Measurements from ENCODE around the gene CPVL. TPM values are rescaled to one million over a fixed set of nuclear protein-coding genes. Genes with fewer than 3 reads are reported as not detected.

Gene CPVL
- polyA plus RNA-seq, 3 donors from 2014 or later: 4.3 to 60.4 (median 35.4) TPM

DNA sequence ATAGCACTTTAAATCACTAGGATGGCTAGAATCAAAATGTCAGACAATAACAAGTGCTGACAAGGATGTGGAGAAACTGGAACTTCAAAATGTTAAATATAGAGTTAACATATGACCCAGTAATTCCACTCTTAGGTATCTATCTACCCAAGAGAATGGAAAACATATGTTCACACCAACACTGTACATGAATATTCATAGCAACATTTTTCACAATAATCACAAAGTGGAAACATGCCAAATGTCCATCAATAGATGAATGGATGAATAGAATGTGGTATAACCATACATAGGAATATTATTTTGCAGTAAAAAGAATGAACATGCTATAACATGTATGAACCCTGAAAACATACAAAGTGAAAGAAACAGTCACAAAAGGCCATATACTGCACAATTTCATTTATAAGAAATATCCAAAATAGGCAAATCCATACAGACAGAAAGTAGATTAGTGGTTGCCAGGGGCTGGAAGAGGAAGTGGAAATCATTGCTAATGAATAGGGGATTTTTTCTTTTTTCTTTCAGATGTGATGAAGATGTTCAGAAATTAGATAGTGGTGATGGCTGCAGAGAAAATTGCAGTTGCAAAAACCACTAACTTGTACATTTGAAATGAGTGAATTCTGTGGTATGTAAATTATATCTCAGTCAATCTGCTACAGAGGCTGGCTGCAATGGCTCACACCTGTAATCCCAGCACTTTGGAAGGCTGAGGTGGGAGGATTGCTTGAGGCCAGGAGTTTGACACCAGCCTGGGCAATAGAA, 93.0 kb downstream of the CPVL start:
- Mint-ChIP-seq H3K4me1 (peaks cover 0 to 8% of the 10 kb centered on the region in 2 donors), H3K27me3 (ENCODE audit: low read depth in 3 of 3) (peaks cover 0 to 2% (median 1%) of the 10 kb centered on the region in 3 donors), H3K9me3 (peaks cover under 1 to 4% (median 2%) of the 10 kb centered on the region in 6 donors), H3K27ac (peak overlapping the region in 2 of 6 donors; percentile 60 to 74), H3K4me3 (peak overlapping the region in 1 of 5 donors; percentile 10), H3K36me3 (peaks cover 0 to under 1% (median under 1%) of the 10 kb centered on the region in 3 donors)
- no peak for DNase-seq

DNA sequence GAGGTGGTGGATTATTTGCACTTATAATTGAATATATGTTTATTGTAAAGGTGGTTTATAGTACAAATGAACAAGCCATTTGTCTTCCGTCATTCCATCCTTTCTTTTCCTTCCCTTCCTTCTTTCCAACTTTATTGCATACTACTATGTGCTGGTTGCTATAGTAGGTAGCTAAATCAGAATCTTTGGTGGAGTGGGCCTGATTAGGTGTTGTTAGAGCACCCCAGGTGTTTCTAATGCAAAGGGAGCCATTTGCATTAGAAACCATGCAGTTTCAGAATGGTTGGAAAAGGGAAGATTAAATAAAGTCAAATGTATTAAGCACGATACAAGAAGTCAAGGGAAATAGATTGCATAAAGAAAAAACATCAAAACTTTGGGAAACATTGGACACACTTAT, 99.4 kb downstream of the CPVL start:
- H3K9me3 Mint-ChIP-seq: peaks cover 0 to 4% (median 0%) of the 10 kb centered on the region in 6 donors
- H3K4me1 Mint-ChIP-seq: no peaks in the 10 kb centered on the region
- peaks cover 0 to 3% (median 3%) of the 10 kb centered on the region in 3 donors for H3K27me3 Mint-ChIP-seq (ENCODE audit: low read depth in 3 of 3)
- DNase-seq: no peak
- no peak overlapping the region for H3K4me3 Mint-ChIP-seq
- no peaks in the 10 kb centered on the region for H3K36me3 Mint-ChIP-seq
- H3K27ac Mint-ChIP-seq: no peak overlapping the region

DNA sequence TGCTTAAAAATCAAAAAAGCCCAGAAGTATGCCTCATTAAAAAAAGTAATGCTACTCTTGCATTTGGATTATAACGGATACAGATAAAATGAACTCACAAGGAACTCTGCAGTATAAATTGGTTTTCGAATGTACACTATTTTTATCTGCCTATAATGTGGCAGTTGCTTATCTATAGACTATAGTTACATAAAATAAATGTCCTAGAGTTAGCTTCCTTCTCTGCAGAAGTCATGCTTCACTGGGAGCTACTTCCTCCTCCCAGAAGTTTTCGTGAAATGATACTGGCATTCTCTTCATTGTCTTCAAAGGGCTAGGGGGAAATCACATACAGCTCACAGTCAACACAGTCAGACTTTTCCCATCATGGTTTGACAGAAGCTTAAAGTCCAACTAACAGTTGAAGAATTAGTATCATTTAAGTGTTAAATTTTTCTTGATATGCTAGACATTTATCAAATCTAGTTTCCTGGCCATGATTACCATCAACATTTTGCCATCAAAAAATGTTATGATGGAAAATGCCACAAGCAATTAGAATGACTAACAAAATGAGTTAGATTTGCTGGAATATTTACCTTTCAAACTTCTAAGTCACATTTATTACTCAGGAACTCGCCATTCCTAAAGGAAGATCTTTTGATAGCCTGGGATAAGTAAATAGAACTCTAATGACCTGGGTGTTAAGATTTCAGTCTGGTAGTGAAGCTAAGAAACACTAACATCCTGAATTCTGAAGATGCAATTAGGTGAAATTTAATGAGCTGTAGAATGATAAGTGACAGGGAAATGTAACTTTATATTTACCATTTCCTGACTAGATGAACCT, 100.9 kb downstream of the CPVL start:
- Mint-ChIP-seq H3K36me3 (no peaks in the 10 kb centered on the region), H3K4me1 (no peaks in the 10 kb centered on the region), H3K4me3 (no peak overlapping the region), H3K27ac (no peak overlapping the region), H3K9me3 (peaks cover 0 to 2% (median 0%) of the 10 kb centered on the region in 6 donors), H3K27me3 (ENCODE audit: low read depth in 3 of 3) (peaks cover 0 to 5% (median 3%) of the 10 kb centered on the region in 3 donors)
- DNase-seq: no peak

DNA sequence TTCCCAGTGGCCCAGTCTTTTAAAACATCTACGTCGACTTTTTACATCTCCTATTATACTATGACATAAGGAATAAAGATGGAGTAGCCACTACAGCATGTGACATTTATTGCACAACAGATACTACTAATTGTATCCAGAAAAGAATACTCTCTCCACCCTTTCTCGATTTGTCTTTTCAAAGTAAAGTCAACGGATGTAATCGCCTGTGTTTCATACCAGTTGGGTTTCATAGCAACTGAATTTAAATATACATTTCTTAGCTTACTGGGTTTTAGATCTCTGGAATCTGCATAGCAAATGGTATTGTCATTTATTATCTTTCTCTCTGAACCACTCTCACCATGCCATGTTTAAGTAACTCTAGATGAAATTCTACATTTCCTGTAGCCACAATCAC, 101.8 kb downstream of the CPVL start:
- Mint-ChIP-seq H3K27ac (no peak overlapping the region), H3K36me3 (no peaks in the 10 kb centered on the region), H3K9me3 (peaks cover 0 to 2% (median 0%) of the 10 kb centered on the region in 6 donors), H3K27me3 (ENCODE audit: low read depth in 3 of 3) (peaks cover 0 to 5% (median 3%) of the 10 kb centered on the region in 3 donors), H3K4me3 (no peak overlapping the region), H3K4me1 (peaks cover 7 to 8% of the 10 kb centered on the region in 2 donors)
- no peak for DNase-seq

DNA sequence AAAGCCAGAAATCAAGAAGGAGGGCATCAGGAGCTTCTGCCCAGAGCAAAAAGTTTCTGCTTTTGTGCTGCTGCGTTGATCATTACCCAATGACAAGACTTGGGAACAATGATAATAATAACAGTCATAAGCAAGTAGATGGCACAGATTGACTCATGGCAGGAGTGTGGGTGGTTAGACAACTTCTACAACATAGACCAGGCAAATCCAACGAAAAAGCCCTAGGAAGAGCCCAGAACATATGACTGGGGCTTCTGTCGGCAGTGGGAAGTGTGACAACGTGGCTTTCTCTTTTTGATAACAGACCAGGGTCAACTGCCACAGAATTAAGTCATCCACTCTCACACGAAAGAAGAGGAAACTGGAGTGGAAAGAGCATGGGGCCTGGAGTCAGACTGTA, 102.8 kb downstream of the CPVL start:
- Mint-ChIP-seq H3K27me3 (ENCODE audit: low read depth in 3 of 3) (peaks cover 0 to 5% (median 3%) of the 10 kb centered on the region in 3 donors), H3K36me3 (no peaks in the 10 kb centered on the region), H3K4me3 (no peak overlapping the region), H3K9me3 (no peaks in the 10 kb centered on the region), H3K4me1 (peaks cover 17 to 18% of the 10 kb centered on the region in 2 donors), H3K27ac (no peak overlapping the region)
- DNase-seq: no peak

DNA sequence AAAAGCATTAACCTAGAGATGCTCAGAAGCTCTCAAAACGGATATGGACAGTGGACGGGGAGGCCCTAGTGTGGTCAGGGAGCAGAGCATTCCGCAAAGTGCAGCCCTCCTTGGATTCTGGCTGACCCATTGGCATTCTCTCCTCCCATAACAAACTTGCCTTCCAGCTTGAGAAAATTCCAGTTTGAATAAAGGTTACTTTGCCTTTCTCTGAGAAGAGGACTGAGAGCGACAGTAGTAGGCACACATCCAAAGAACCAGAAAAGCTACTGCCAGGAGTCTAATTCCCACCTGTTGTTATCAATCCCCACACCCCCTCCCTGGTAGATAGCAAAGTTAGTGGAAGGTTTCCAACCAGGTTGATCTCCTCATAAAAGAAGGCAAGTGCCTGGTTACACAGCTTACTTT, 103.5 kb downstream of the CPVL start:
- Mint-ChIP-seq H3K36me3 (no peaks in the 10 kb centered on the region), H3K27ac (no peak overlapping the region), H3K27me3 (ENCODE audit: low read depth in 3 of 3) (peaks cover 0 to 5% (median under 1%) of the 10 kb centered on the region in 3 donors), H3K9me3 (no peaks in the 10 kb centered on the region), H3K4me3 (no peak overlapping the region), H3K4me1 (peaks cover 25% of the 10 kb centered on the region in 2 donors)
- no peak for DNase-seq

DNA sequence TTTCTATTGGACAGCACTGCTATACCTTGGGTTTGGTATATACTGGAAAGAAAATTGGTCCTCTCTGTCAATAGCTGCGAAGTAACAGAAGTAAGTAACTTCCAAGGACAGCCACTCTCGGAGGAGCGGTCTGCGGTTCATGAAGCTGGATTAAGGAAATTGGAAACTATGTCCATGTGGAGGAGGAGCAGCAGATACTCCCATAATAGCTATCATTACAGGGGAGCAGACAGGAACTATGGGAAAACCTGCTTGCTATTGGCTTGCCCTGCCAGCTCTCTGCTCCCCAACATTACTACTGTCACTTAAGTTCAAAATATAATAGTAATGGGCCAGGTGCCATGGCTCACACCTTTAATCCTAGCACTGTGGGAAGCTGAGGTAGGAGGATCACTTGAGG, 104.3 kb downstream of the CPVL start:
- Mint-ChIP-seq H3K36me3 (no peaks in the 10 kb centered on the region), H3K4me3 (no peak overlapping the region), H3K27ac (no peak overlapping the region), H3K4me1 (peaks cover 25 to 28% of the 10 kb centered on the region in 2 donors), H3K27me3 (ENCODE audit: low read depth in 3 of 3) (peaks cover 0 to 3% (median 0%) of the 10 kb centered on the region in 3 donors), H3K9me3 (no peaks in the 10 kb centered on the region)
- no peak for DNase-seq

DNA sequence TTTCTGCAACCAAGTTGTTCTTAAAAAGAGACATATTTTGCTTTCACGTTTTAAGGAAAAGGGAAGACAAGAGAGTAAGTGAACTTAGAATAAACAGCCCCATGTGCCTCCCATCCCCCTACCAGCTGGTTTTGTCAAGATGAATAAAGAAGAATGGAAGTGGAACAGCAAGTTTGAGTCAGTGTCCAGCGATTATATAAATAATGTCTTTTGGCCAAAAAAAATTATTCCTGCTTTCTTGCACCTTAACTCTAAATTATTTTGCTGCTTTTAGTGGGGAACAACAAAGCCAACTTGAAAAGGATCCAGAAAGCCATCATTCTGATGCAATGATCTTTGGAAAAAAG, 105.8 kb downstream of the CPVL start:
- Mint-ChIP-seq H3K4me3 (no peak overlapping the region), H3K27me3 (ENCODE audit: low read depth in 3 of 3) (peaks cover 0 to 5% (median 0%) of the 10 kb centered on the region in 3 donors), H3K9me3 (no peaks in the 10 kb centered on the region), H3K4me1 (peaks cover 37 to 42% of the 10 kb centered on the region in 2 donors), H3K27ac (no peak overlapping the region), H3K36me3 (no peaks in the 10 kb centered on the region)
- DNase-seq: no peak

DNA sequence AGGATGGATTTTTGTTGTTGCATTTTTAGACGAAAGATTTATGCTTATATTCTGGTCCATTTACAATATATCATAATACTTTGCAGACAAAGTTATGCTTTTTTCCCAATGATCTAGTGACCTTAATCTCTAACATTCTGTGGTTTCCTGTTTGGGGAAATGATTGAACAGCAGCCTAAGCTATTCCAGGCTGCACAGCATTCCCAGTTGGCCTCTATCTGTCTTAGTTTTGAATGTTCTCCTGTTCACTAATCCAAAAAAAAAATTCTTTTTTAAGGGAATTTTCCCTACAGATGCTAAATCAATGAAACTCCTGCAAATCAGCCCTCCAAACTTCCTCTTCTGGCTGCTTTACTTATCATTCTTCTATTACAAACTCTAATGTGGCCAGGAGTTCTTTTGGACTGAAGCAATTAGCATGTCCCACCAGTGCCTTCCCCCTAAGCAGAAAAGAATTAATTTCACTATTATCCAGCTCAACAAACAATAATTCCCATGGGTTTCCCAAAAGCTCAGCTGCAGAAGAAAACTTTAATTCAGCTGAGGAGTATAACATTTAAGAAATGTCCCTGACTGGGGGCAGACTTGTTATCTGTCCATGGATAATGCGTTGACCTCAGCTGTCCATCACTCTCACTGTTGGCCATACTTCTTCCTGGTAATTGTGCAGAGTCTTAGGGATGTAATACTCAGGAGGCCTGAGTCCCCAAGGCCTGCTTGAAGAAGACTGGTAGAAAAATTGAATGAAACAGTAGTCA, 106.3 kb downstream of the CPVL start:
- Mint-ChIP-seq H3K4me1 (peaks cover 43 to 47% of the 10 kb centered on the region in 2 donors), H3K27me3 (ENCODE audit: low read depth in 3 of 3) (peaks cover 0 to 5% (median 0%) of the 10 kb centered on the region in 3 donors), H3K36me3 (no peaks in the 10 kb centered on the region), H3K27ac (peak overlapping the region in 2 of 6 donors; percentile 82 to 84), H3K9me3 (no peaks in the 10 kb centered on the region), H3K4me3 (peak overlapping the region in 2 of 5 donors; percentile 36 to 52)
- DNase-seq: no peak

DNA sequence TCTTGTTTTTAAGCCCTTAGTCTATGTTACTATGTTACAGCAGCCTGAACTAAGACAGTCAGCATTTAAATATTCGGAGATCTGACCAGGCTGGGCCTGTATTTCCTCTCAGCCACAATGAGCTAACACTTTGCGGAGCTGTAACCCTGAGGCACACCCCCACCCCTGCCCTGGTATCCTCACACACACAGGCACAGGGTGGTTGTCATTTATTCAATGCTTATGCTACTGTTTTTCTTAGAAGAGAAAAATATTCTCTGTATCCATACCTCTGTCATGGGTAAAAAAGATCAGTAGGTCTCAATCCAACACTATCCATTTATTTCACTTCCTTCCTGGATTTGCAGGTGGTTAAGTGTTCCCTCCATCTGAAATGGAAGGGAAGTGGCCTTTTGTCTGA, 107.9 kb downstream of the CPVL start:
- Mint-ChIP-seq H3K4me3 (peak overlapping the region in 4 of 5 donors; percentile 0 to 66 (median 31)), H3K4me1 (peaks cover 49 to 59% of the 10 kb centered on the region in 2 donors), H3K27me3 (ENCODE audit: low read depth in 3 of 3) (peaks cover 0 to 3% (median 0%) of the 10 kb centered on the region in 3 donors), H3K36me3 (no peaks in the 10 kb centered on the region), H3K9me3 (no peaks in the 10 kb centered on the region), H3K27ac (peak overlapping the region; percentile 43 to 90 (median 83))
- DNase-seq: peak; percentile 23 to 58 (median 32)

DNA sequence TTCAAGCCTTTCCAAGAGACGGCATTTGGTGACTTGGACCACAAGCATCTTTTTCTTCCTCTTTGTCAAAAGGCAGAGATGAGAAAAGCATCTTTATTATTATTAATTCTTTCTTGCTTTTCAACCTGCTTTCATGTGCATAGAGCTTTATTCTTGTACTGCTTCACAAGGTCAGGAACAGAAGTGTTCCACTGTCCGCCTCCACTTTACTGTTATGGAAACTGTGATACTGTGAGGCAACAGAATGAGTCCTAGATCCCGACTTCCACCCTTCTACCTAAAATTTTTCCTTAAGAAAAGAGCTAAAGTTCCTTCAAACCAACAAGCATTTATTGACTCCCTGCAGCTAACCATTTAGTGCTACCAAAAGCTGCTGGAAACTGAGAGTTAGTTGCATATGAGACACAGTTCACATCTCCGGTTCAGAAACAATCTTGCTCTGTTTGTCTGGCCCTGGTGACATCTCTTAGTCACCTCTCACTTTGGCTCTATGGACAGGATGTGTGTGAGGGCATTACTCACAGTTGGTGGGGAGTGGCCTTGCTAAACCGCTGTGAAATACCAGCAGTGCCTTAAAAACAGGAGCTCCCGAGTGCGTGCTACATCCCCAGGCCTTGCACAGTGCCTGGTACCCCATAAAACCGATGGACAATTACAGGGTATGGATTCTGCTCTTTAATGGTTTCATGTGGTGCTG, 111.1 kb downstream of the CPVL start:
- H3K27ac Mint-ChIP-seq: peak overlapping the region; percentile 84 to 97 (median 94)
- peak; percentile 39 to 73 (median 46) for DNase-seq
- no peaks in the 10 kb centered on the region for H3K36me3 Mint-ChIP-seq
- peaks cover 0 to 1% (median 0%) of the 10 kb centered on the region in 3 donors for H3K27me3 Mint-ChIP-seq (ENCODE audit: low read depth in 3 of 3)
- peaks cover 48 to 61% of the 10 kb centered on the region in 2 donors for H3K4me1 Mint-ChIP-seq
- no peaks in the 10 kb centered on the region for H3K9me3 Mint-ChIP-seq
- peak overlapping the region; percentile 58 to 87 (median 74) for H3K4me3 Mint-ChIP-seq

DNA sequence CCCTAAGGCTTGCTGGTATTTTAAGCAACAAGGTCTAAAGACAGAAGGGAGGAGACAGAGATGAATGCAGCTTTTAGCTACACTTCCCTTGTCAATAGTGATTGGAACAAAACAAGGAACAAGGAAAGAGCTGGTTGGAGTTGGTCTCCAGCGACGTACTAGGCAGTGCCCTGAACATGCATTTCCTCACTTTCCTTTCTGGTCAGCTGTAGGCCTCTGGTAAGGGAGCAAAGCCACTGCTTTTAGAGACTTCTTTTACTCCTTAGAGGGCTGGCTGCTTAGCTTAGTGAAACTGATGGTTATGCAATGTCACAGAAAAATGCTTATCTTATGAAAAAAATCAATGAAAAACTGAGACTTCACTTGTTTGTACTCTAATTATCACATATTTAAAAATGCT, 112.8 kb downstream of the CPVL start:
- peaks cover 0 to 1% (median 0%) of the 10 kb centered on the region in 3 donors for H3K27me3 Mint-ChIP-seq (ENCODE audit: low read depth in 3 of 3)
- H3K4me1 Mint-ChIP-seq: peaks cover 32 to 45% of the 10 kb centered on the region in 2 donors
- peak overlapping the region in 5 of 6 donors; percentile 18 to 74 (median 72) for H3K27ac Mint-ChIP-seq
- H3K9me3 Mint-ChIP-seq: no peaks in the 10 kb centered on the region
- no peak for DNase-seq
- H3K36me3 Mint-ChIP-seq: no peaks in the 10 kb centered on the region
- peak overlapping the region in 2 of 5 donors; percentile 36 to 53 for H3K4me3 Mint-ChIP-seq

DNA sequence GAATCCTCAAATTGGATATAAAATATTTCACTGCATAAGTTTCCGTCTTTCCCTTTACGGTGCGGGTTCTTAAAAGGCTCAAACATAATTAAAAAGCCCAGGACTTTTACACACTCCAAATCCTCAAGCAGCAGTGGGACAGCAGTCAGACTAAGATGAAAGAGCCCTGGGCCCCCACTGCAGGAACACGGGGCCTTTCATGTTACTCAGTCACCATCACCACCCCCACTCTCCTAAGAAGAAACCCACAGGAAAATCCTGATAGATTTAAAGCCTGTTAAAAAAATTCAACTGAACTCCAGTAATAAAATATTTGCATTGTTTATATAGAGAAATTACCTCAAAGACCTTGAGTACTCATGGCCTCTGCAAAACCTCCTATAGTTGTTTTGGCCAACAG, 114.2 kb downstream of the CPVL start:
- peaks cover 0 to 1% (median 0%) of the 10 kb centered on the region in 3 donors for H3K27me3 Mint-ChIP-seq (ENCODE audit: low read depth in 3 of 3)
- no peak for DNase-seq
- H3K4me3 Mint-ChIP-seq: no peak overlapping the region
- no peak overlapping the region for H3K27ac Mint-ChIP-seq
- peaks cover 0 to 4% (median under 1%) of the 10 kb centered on the region in 3 donors for H3K36me3 Mint-ChIP-seq
- H3K9me3 Mint-ChIP-seq: peaks cover 0 to 13% (median 4%) of the 10 kb centered on the region in 6 donors
- peaks cover 25 to 34% of the 10 kb centered on the region in 2 donors for H3K4me1 Mint-ChIP-seq
